ENCODE data around the gene OTOR.

Gene OTOR, protein sequence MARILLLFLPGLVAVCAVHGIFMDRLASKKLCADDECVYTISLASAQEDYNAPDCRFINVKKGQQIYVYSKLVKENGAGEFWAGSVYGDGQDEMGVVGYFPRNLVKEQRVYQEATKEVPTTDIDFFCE

DNA sequence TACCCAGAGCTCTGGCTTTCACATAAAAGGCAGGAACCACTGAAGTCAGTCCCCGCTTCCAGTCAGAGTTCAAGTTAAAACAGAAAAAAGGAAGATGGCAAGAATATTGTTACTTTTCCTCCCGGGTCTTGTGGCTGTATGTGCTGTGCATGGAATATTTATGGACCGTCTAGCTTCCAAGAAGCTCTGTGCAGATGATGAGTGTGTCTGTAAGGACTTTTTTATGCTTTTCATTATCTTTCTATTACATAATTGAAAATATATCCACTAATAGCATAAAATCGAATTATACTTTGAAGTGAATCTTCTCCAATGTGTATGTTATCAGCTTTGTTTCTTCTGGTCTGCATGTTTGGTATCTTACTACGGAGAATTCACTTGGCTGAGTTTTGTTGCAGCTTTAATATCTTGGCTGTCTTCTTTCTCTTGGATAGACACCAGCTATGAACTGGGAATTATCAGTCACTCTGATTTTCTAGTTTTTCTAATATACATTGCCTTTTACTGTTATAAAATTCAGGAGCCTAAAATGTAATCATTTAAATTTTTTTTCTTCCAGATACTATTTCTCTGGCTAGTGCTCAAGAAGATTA, at the start of gene OTOR:
Gene OTOR (plus strand): TSS at position 51 of the 593 bp plus-strand sequence. CDS start 44 bp downstream, at position 95.
- no peak within 1 kb of the TSS for H3K4me3 ChIP-seq (ENCODE audit: low read depth, low read length)
- TF ChIP-seq, protein P1, sequence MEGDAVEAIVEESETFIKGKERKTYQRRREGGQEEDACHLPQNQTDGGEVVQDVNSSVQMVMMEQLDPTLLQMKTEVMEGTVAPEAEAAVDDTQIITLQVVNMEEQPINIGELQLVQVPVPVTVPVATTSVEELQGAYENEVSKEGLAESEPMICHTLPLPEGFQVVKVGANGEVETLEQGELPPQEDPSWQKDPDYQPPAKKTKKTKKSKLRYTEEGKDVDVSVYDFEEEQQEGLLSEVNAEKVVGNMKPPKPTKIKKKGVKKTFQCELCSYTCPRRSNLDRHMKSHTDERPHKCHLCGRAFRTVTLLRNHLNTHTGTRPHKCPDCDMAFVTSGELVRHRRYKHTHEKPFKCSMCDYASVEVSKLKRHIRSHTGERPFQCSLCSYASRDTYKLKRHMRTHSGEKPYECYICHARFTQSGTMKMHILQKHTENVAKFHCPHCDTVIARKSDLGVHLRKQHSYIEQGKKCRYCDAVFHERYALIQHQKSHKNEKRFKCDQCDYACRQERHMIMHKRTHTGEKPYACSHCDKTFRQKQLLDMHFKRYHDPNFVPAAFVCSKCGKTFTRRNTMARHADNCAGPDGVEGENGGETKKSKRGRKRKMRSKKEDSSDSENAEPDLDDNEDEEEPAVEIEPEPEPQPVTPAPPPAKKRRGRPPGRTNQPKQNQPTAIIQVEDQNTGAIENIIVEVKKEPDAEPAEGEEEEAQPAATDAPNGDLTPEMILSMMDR (IDR thresholded peaks at IDR 0.05; ENCODE audit: low read depth, low read length): no peak

DNA sequence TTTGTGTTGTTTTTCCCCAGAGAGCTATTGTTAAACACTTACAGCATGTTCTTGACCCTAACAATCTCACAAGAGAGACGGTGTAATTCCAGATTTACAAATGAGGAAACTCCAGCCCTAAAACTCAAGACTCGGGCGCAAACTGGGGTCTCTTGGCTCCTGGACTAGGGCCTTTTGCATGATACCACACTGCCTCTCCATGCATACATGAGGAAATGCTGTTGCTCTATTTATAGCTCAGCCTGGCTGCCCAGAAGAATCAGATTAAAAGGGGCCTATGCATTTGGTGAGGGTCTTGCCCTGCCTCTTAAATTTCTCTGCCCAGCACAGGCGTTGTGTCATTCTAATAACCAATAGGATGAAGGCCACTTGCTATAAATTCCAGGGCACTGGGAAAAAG, 48.9 kb upstream of the OTOR start:
- H3K4me3 ChIP-seq (ENCODE audit: low read depth, low read length): no peak overlapping the region
- TF ChIP-seq, protein P1 (IDR thresholded peaks at IDR 0.05; ENCODE audit: low read depth, low read length): no peak

DNA sequence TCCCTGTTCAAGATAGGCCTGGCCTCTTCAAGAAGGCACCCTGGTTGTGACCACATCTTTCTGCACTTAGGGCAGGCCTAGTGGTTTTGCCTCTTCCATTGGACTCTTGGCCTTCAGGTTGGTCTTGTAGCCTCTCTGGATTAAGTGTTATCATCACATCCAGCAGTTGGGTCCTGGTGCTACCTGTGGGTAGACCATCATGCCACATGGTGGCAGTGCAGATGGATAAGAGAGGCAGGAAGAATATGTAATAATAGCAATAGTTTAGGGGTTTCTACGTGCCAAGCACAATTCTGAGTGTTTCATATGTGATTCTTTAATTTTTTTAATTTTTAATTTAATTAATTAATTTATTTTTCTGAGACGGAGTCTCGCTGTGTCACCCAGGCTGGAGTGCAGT, 46.9 kb upstream of the OTOR start:
- TF ChIP-seq, protein P1 (IDR thresholded peaks at IDR 0.05; ENCODE audit: low read depth, low read length): no peak
- no peak overlapping the region for H3K4me3 ChIP-seq (ENCODE audit: low read depth, low read length)

DNA sequence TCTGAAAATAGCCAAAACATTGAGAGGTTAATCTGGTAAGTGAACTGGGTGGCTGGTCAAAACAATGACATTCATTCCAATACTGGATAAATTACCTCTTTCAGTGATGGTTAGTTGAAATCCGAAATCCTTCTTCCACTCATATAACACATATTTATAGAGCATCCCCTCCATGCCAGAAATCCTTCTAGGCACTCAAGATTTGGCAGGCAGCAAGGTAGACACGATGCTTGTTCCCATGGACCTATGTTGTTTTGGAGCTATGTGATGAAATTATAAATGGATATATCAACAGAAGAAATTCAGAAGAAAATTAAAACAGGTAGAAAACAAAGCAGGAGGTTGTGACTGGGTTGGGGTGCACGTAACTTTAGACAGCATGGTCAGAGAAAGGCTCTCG, 44.6 kb upstream of the OTOR start:
- no peak overlapping the region for H3K4me3 ChIP-seq (ENCODE audit: low read depth, low read length)
- TF ChIP-seq, protein P1 (IDR thresholded peaks at IDR 0.05; ENCODE audit: low read depth, low read length): no peak

DNA sequence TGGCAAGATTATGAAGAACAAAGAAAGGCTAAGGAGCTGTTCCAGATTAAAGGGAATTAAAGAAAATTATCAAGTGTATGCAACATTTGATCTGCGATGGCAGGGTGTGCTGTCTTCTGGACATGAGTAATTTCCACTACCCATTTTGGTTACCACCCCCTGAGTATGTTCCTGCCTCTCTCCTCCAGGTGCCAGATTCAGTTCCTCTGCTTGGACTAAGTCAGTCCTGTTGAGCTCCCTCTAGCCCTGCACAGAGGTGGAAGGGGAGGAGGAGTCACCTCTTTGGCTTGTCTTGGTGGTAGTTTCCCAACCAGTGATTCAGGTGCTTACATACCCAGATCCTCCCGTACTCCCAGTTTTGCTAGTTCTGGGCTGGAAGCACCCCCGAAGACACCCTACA, 40.5 kb upstream of the OTOR start:
- no peak overlapping the region for H3K4me3 ChIP-seq (ENCODE audit: low read depth, low read length)
- TF ChIP-seq, protein P1 (IDR thresholded peaks at IDR 0.05; ENCODE audit: low read depth, low read length): no peak

DNA sequence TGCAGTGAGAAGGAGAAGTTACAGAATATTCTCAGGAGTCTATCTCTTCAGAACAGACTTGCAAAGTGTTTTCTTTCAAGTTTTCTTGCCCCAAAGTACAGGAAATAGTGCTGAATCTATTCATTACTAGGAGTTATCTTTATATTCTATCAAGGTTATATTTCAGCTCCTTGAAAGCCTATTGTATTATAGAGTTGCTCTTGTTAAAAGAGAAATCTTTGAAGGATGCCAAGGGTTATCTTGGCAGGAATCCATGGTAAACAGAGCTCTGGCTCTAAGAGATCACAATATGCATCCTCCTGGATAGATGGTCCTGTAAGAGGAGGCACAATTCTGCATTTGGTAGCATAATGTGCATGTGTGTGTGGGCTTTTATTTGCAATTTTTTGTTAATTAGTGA, 39.6 kb upstream of the OTOR start:
- TF ChIP-seq, protein P1 (IDR thresholded peaks at IDR 0.05; ENCODE audit: low read depth, low read length): no peak

DNA sequence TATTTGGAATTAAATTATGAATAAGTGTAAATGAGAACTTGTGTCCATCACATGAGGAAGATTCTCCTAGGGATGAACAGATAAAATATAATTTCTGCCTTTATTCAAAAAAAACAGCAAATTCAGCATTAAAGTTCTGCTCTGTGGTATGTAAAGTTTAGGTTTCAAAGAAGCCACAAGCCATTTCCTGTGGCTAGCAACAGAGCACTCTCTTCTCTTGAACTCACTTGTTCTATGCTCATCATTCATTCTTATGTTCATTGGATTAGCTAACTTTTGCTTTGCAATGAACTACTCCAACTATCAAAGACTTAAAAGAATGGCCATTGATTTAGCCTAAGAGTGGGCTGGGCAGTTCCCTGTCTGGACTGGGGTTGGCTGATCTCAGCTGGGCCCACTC, 39.1 kb upstream of the OTOR start:
- no peak overlapping the region for H3K4me3 ChIP-seq (ENCODE audit: low read depth, low read length)
- TF ChIP-seq, protein P1 (IDR thresholded peaks at IDR 0.05; ENCODE audit: low read depth, low read length): no peak

More for the DNA sequence above, 39.6 kb upstream of the OTOR start:
- no peak overlapping the region for H3K4me3 ChIP-seq (ENCODE audit: low read depth, low read length)
